Liver (tissue), 9 donors: ENCODE data around the gene IRAK2. TPM values are rescaled to one million over a fixed set of nuclear protein-coding genes. Genes with fewer than 3 reads are reported as not detected.

ENCODE experiments used
- DNase-seq: peaks from one replicate; pipeline ENCODE4 v3.0.0-alpha.2; 2017; ENCODE audit warnings: low spot score
- H3K27ac ChIP-seq, 2 donors: one replicate each; pipeline ENCODE4 v1.7.0; 2013; ENCODE audit warnings: inconsistent platforms in 2 of 2, low read length in 2 of 2, control low read depth in 1 of 2, low read depth in 1 of 2, mild to moderate bottlenecking in 1 of 2
- H3K27me3 ChIP-seq, 4 donors: one replicate each; pipeline versions ENCODE4 v1.6.1 to v1.7.0; 2013; ENCODE audit warnings: low read length in 3 of 4, inconsistent platforms in 1 of 4, mild to moderate bottlenecking in 1 of 4, moderate library complexity in 1 of 4; ENCODE audit not compliant: control insufficient read depth in 4 of 4, insufficient read depth in 4 of 4
- H3K36me3 ChIP-seq, 4 donors: one replicate each; pipeline versions ENCODE4 v1.6.1 to v1.7.0; 2013; ENCODE audit warnings: low read length in 3 of 4, mild to moderate bottlenecking in 3 of 4, low read depth in 1 of 4, moderate library complexity in 1 of 4; ENCODE audit not compliant: control insufficient read depth in 4 of 4, insufficient read depth in 3 of 4
- H3K4me1 ChIP-seq, 4 donors: one replicate each; pipeline versions ENCODE4 v1.6.1 to v1.7.0; 2013; ENCODE audit warnings: low read length in 3 of 4, mild to moderate bottlenecking in 3 of 4, moderate library complexity in 1 of 4; ENCODE audit not compliant: control insufficient read depth in 4 of 4, insufficient read depth in 4 of 4
- H3K4me3 ChIP-seq, 3 donors: one replicate each; pipeline versions ENCODE4 v1.6.1 to v1.7.0; 2013; ENCODE audit warnings: low read length in 3 of 3, control low read depth in 1 of 3, low read depth in 1 of 3, mild to moderate bottlenecking in 1 of 3
- H3K9ac ChIP-seq, 2 donors: one replicate each; pipeline ENCODE4 v1.7.0; 2013; ENCODE audit warnings: low read length in 2 of 2, mild to moderate bottlenecking in 2 of 2, moderate library complexity in 2 of 2, control low read depth in 1 of 2, low read depth in 1 of 2
- H3K9me3 ChIP-seq, 4 donors: one replicate each; pipeline versions ENCODE4 v1.6.1 to v1.7.0; 2013; ENCODE audit warnings: low read length in 3 of 4; ENCODE audit not compliant: control insufficient read depth in 4 of 4
- ATF3 ChIP-seq: IDR thresholded peaks from 2 replicates; pipeline ENCODE4 v1.6.1; 2016; ENCODE audit warnings: antibody characterized with exemption
- CTCF ChIP-seq: fragments of 150-350 bp; IDR thresholded peaks from 2 replicates; pipeline ENCODE4 v1.5.1; 2017; ENCODE audit warnings: improper control_type of control experiment, low read depth, low read length; ENCODE audit not compliant: missing input control
- EGR1 ChIP-seq, 2 donors: IDR thresholded peaks; 2 replicates each; pipeline ENCODE4 v1.6.1; 2016 to 2018; ENCODE audit warnings: antibody characterized with exemption in 2 of 2, low read depth in 2 of 2
- FOXA1 ChIP-seq: IDR thresholded peaks from 2 replicates; pipeline ENCODE4 v1.6.1; 2016; ENCODE audit warnings: antibody characterized with exemption
- FOXA2 ChIP-seq: IDR thresholded peaks from 2 replicates; pipeline ENCODE4 v1.6.1; 2016; ENCODE audit warnings: antibody characterized with exemption
- GABPA ChIP-seq, 2 donors: IDR thresholded peaks in 1 of 2; conservative IDR thresholded peaks in 1 of 2; 2 replicates each; pipeline ENCODE4 v1.6.1; 2016; ENCODE audit warnings: antibody characterized with exemption in 2 of 2, mild to moderate bottlenecking in 1 of 2, moderate library complexity in 1 of 2
- HNF4A ChIP-seq, 2 donors: conservative IDR thresholded peaks; 2 replicates each; pipeline ENCODE4 v1.6.1; 2016; ENCODE audit warnings: antibody characterized with exemption in 2 of 2, mild to moderate bottlenecking in 2 of 2
- HNF4G ChIP-seq: IDR thresholded peaks from 2 replicates; pipeline ENCODE4 v1.6.1; 2016; ENCODE audit warnings: antibody characterized with exemption
- JUND ChIP-seq, 2 donors: IDR thresholded peaks; 2 replicates each; pipeline ENCODE4 v1.6.1; 2016; ENCODE audit warnings: antibody characterized with exemption in 2 of 2
- NR2F2 ChIP-seq: IDR thresholded peaks from 2 replicates; pipeline ENCODE4 v1.6.1; 2016; ENCODE audit warnings: antibody characterized with exemption
- RAD21 ChIP-seq, 2 donors: IDR thresholded peaks; 2 replicates each; pipeline ENCODE4 v1.6.1; 2016; ENCODE audit warnings: antibody characterized with exemption in 2 of 2, mild to moderate bottlenecking in 2 of 2
- RXRA ChIP-seq, 2 donors: IDR thresholded peaks; 2 replicates each; pipeline ENCODE4 v1.6.1; 2017 to 2018; ENCODE audit warnings: antibody characterized with exemption in 2 of 2, mild to moderate bottlenecking in 1 of 2
- SP1 ChIP-seq: IDR thresholded peaks from 2 replicates; pipeline ENCODE4 v1.6.1; 2018; ENCODE audit warnings: antibody characterized with exemption, mild to moderate bottlenecking
- TAF1 ChIP-seq: conservative IDR thresholded peaks from 2 replicates; pipeline ENCODE4 v1.6.1; 2016; ENCODE audit warnings: antibody characterized with exemption, mild to moderate bottlenecking
- YY1 ChIP-seq: IDR thresholded peaks from 2 replicates; pipeline ENCODE4 v1.6.1; 2016; ENCODE audit warnings: antibody characterized with exemption, mild to moderate bottlenecking
- WGBS: extraction: QIAGEN DNeasy Blood & Tissue Kit; methylation state at CpG from one replicate; pipeline ENCODE4 v1.1.7; 2013; 5-methylcytosine and 5-hydroxymethylcytosine counted together
- polyA plus RNA-seq, 2 donors: library from polyadenylated mRNA; stranded (reverse) in 1 of 2; unstranded in 1 of 2; fragments of 200-250 nt in 1 of 2; fragments of >200 nt in 1 of 2; fragmentation: Nextera tagmentation in 1 of 2; extraction: Ambion mirVana in 1 of 2; gene quantifications; one replicate each; pipeline versions ENCODE4 v1.2.1 to v1.2.3, GENCODE V29; 2013 to 2015
- total RNA-seq, 2 donors: library from RNA; depleted of rRNA; stranded (reverse); fragments of >200 nt; gene quantifications; one replicate each; pipeline ENCODE4 v1.2.3, GENCODE V29; 2014
- TF ChIP-seq, protein P1 (sequence below): IDR thresholded peaks from 2 replicates; pipeline ENCODE4 v1.6.1; 2016; ENCODE audit warnings: antibody characterized with exemption
- TF ChIP-seq, protein P2 (sequence below): IDR thresholded peaks from 2 replicates; pipeline ENCODE4 v1.6.1; 2016; ENCODE audit warnings: antibody characterized with exemption, mild to moderate bottlenecking
- TF ChIP-seq, protein P3 (sequence below): IDR thresholded peaks from 2 replicates; pipeline ENCODE4 v1.6.1; 2016; ENCODE audit warnings: antibody characterized with exemption
- donor health status: healthy.
- donor health status: healthy.
- donor health status: healthy.
- donor health status: healthy.
- donor health status: healthy.

The IRAK2 gene
- total and polyA plus RNA-seq, 4 donors, result 2.7 to 9.3 (median 5.9) TPM

DNA sequence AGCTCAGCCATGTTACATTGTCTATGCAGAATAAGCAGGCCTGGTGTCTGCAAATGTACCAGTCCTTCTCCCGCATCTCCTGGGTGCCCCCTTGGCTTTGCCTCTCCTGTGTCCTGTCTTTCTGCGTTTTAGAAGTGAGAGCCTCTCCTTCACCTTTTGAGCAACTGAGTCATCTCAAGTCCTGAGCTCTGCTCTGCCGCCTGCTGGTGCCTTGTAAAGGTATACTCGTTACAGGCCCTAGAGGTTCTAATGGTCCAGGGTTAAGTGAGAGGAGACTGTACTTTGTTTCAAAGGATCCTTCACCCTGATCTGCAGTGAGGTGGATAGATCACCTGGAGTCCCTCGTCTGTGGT lies 115.4 kb downstream of the IRAK2 start:
- no peaks in the 10 kb centered on the region for H3K4me1 ChIP-seq
- H3K27me3 ChIP-seq, result no peaks in the 10 kb centered on the region
- H3K27ac ChIP-seq, result no peak overlapping the region
- no peak for DNase-seq
- no peaks in the 10 kb centered on the region for H3K9me3 ChIP-seq
- TF ChIP-seq RAD21 (IDR thresholded peaks at IDR 0.05), result no peak
- TF ChIP-seq, protein P1, sequence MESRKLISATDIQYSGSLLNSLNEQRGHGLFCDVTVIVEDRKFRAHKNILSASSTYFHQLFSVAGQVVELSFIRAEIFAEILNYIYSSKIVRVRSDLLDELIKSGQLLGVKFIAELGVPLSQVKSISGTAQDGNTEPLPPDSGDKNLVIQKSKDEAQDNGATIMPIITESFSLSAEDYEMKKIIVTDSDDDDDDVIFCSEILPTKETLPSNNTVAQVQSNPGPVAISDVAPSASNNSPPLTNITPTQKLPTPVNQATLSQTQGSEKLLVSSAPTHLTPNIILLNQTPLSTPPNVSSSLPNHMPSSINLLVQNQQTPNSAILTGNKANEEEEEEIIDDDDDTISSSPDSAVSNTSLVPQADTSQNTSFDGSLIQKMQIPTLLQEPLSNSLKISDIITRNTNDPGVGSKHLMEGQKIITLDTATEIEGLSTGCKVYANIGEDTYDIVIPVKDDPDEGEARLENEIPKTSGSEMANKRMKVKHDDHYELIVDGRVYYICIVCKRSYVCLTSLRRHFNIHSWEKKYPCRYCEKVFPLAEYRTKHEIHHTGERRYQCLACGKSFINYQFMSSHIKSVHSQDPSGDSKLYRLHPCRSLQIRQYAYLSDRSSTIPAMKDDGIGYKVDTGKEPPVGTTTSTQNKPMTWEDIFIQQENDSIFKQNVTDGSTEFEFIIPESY, result no peak
- no peak for TF ChIP-seq HNF4G
- no peak overlapping the region for H3K4me3 ChIP-seq
- H3K36me3 ChIP-seq, result peaks cover 9 to 53% (median 28%) of the 10 kb centered on the region in 4 donors
- WGBS, result 92% methylated on average over 5 of the region's 5 CpGs
- H3K9ac ChIP-seq, result no peak overlapping the region

GRCh38 chr3:10280571-10280970 lies 115.9 kb downstream of the IRAK2 start:
- 89% methylated on average over 6 of the region's 6 CpGs for WGBS
- Histone ChIP-seq H3K4me1 (no peaks in the 10 kb centered on the region), H3K27ac (no peak overlapping the region), H3K9me3 (no peaks in the 10 kb centered on the region), H3K36me3 (peaks cover 9 to 53% (median 28%) of the 10 kb centered on the region in 4 donors), H3K9ac (no peak overlapping the region), H3K27me3 (no peaks in the 10 kb centered on the region), H3K4me3 (no peak overlapping the region)
- DNase-seq, result no peak
- TF ChIP-seq HNF4G, result no peak
- no peak for TF ChIP-seq EGR1 (IDR thresholded peaks at IDR 0.05; ENCODE audit: low read depth in 2 of 2)
- TF ChIP-seq YY1, result no peak
- no peak for TF ChIP-seq GABPA (IDR thresholded peaks at IDR 0.05 in 1 of 2, conservative IDR thresholded peaks at IDR 0.05 in 1 of 2)
- no peak for TF ChIP-seq SP1
- TF ChIP-seq, protein P2, sequence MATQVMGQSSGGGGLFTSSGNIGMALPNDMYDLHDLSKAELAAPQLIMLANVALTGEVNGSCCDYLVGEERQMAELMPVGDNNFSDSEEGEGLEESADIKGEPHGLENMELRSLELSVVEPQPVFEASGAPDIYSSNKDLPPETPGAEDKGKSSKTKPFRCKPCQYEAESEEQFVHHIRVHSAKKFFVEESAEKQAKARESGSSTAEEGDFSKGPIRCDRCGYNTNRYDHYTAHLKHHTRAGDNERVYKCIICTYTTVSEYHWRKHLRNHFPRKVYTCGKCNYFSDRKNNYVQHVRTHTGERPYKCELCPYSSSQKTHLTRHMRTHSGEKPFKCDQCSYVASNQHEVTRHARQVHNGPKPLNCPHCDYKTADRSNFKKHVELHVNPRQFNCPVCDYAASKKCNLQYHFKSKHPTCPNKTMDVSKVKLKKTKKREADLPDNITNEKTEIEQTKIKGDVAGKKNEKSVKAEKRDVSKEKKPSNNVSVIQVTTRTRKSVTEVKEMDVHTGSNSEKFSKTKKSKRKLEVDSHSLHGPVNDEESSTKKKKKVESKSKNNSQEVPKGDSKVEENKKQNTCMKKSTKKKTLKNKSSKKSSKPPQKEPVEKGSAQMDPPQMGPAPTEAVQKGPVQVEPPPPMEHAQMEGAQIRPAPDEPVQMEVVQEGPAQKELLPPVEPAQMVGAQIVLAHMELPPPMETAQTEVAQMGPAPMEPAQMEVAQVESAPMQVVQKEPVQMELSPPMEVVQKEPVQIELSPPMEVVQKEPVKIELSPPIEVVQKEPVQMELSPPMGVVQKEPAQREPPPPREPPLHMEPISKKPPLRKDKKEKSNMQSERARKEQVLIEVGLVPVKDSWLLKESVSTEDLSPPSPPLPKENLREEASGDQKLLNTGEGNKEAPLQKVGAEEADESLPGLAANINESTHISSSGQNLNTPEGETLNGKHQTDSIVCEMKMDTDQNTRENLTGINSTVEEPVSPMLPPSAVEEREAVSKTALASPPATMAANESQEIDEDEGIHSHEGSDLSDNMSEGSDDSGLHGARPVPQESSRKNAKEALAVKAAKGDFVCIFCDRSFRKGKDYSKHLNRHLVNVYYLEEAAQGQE, result no peak
- TF ChIP-seq, protein P3, sequence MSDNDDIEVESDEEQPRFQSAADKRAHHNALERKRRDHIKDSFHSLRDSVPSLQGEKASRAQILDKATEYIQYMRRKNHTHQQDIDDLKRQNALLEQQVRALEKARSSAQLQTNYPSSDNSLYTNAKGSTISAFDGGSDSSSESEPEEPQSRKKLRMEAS, result no peak
- TF ChIP-seq ATF3, result no peak
- TF ChIP-seq JUND (IDR thresholded peaks at IDR 0.05), result no peak
- no peak for TF ChIP-seq HNF4A (conservative IDR thresholded peaks at IDR 0.05)
- no peak for TF ChIP-seq FOXA2
- no peak for TF ChIP-seq RXRA (IDR thresholded peaks at IDR 0.05)
- TF ChIP-seq, protein P1, result no peak
- TF ChIP-seq NR2F2, result no peak
- no peak for TF ChIP-seq TAF1
- no peak for TF ChIP-seq CTCF
- TF ChIP-seq RAD21 (IDR thresholded peaks at IDR 0.05), result no peak
- no peak for TF ChIP-seq FOXA1
